ENCODE data around the gene GAREM2.

The GAREM2 gene

DNA sequence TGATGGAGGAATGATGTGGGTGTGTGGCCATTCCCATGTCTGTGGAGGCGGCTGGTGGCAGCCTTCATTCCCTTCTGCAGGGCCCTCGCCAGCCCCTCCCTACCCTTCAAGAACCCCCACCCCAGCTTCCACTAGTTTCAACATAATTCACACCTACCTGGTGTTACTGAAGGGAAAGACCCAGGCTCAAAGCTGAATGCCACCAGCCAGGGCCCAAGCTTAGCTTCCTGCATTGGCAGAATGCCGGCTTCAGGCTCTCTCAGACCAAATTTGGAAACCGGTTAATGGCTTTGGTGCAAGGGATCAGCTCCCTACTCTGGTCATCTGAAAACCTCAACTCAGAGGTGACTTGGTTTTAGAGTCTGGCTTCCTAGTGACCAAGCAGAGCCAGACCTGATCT, 16.9 kb downstream of the GAREM2 start:
- DNase-seq, result no peak

DNA sequence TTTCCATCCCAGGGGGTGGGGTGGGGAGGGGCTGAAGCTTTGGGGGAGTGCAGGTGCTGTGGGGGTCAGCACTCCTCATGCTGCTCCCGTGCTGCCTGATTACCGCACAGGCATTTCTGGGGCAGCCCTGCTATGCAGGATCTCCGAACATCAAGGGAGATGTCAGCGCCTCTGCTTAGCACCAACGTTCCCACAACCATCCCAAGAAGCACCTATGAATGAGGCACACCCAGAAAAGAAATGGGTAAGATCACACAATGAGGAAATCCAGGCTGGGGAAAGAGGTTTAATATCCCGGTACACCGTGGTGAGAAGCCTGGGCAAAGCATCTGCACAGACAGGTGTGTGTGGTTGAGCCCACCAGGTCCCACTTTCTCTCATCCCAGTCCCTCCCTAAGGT, 17.5 kb downstream of the GAREM2 start:
- no peak for DNase-seq

GRCh38 chr2:26191316-26192159, 18.6 kb downstream of the GAREM2 start:
- no peak for DNase-seq

DNA sequence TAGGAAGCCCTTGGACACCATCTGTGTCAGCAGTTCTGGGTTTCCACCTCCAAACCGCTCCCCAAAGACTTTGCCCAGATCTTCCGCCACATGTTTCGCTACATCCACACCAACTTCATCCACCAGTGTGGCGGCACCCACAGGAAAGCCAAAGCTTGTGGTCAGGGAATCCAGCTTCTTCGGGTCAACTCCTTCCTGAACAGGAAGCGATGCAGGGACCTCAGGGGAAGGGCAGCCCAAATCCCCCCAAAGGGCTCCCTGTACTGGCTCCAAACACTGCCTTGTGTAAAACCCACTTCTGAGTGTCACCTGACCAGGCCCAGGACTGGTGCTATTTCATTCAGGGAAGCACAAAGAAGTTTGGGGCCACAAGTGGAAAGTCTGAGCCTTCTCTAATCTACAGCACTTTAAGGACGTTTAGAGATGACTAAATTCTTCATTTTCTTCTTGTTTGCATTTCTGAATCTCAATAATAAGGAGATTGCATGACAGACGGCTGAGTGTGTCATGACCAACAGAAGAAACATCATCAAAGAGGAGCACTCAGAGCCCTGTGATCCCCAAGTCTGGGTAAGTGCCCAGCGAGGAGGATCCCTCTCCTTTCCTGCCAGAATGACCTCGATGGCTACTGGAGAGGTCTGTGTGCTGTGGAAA, 20.8 kb downstream of the GAREM2 start:
- no peak for DNase-seq

DNA sequence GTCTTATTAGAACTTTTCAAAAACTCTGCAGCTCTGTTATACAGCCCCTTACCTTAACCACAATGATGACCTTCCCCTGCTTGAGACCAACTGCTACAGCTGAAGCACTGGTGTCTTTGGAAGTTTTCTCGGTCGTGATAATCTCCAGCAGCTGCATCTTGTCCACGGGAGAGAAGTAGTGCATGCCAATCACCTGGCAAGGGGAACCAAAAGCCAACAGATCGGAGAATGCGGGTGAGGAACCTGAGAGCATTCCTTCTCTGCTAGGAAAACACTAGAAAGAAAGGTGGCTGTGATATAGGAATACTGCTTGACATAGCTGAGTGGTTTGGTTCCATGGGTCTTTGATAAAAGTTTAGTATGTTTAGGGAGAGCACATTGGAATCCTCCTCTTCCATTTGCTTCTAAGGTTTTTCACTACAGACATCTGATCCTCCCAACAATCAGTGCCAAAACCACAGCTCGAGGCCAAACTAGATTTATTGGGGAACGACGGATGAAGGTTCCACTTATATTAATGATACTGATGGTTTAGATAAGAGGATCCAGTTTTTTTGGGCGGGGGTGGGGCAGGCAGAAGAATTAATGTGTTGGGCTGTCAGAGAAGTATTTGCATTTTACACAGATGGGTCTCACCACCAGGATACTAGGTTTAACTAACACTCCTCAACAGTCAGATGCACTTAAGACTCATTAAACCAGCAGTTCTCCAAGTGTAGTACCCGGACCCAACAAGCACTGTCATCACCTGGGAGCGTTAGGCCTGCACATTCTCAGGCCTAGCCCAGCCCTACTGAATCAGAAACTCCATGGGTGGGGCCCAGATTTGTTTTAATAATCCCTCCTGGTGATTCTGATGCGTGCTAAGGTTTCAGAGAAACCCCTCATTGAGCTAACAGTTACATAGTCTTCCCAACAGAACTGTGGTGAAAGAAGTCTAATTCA, 22.4 kb downstream of the GAREM2 start:
- no peak for DNase-seq

GRCh38 chr2:26196683-26197418, 24.0 kb downstream of the GAREM2 start:
- no peak for DNase-seq

GRCh38 chr2:26197516-26197915, 24.6 kb downstream of the GAREM2 start:
- no peak for DNase-seq

DNA sequence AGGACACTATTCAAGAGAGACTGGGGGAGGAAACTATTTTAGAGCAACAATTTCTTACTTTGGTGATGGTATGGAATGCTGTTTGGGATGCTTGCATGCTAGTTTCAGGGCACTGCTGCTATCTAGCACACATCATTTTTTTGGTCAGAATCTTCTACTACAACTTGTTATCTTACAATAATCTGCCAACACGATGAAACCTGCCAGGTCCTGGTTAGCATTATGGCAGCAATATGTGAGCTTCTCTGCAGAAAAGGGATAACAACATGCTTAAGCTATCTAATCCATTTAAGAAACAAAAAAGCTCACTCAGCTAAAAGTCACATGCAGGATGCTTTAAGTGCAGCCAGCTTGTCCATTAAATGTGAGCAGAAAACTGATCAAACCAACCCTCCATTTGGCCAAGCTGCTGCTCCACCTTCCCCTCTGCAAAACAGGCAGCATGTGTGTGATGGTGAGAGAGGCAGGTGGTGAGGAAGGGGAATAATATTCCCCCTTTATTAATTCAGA, 30.1 kb downstream of the GAREM2 start:
- DNase-seq, result no peak

GRCh38 chr2:26203906-26204305, 31.0 kb downstream of the GAREM2 start:
- DNase-seq, result no peak

DNA sequence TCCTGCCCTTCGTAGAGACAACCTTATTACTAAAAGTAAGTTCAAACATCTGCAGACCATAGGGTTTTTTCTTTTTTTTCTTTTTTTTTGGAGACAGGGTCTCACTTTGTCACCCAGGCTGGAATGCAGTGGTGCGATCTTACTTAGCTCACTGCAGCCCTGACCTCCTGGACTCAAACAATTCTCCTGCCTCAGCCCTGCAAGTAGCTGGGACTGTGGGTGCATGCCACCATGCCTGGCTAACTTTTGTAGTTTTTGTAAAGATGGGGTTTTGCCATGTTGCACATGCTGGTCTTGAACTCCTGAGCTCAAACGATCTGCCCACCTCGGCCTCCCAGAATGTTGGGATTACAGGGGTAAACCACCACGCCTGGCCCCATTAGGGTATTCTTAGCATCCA, 39.1 kb downstream of the GAREM2 start:
- no peak for DNase-seq

DNA sequence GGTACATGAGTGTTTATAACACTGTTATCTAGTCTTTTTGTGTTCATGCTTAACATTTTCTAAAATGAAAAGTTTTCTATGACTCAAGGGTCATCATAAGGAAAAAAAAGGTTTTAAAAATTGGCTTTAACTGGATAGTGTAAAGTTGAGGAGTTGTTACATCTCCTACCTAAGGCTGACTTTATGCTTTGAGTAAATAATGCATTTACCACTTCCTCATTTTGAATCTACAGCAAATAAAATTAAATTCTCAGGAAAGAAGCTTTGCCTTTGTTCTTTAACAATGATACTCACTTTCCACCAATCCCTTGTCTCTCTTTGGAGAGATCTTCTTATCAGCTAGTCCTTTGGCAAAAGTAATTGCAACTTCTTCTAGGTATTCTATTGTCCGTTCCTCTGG, 41.9 kb downstream of the GAREM2 start:
- DNase-seq, result no peak

GRCh38 chr2:26215833-26216232, 42.9 kb downstream of the GAREM2 start:
- no peak for DNase-seq

DNA sequence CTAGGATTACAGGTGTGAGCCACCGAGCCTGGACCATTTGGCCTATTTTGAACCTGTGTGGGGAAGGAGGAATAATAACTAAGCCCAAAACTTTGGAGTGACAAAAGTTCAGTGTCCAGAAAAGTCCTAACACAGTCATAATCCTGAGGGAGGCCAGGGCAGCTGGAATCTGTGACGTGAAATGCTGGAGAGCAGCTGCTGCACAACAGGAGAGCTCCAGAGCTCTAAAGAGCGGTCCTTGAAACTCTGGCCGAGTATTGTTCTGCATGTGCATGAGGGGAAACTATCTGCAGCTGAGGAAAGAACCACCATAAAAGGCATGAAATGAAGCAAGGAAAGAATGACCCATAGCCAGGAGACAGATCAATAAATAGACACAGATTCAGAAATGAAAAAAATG, 43.7 kb downstream of the GAREM2 start:
- no peak for DNase-seq

DNA sequence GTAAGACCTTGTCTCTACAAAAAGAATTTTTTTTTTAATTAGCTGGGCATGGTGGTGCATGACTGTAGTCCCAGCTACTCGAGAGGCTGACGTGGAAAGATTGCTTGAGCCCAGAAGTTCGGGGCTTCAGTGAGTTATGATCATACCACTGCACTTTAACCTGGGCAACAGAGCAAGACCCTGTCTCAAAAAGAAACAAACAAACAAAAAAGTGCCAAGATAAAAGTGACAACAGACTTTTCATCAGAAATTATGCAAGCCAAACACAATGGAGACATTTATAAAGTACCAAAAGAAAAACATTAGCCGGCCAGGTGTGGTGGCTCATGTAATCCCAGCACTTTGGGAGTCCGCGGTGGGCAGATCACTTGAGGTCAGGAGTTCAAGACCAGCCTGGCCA, 44.8 kb downstream of the GAREM2 start:
- DNase-seq, result no peak

GRCh38 chr2:26223018-26223417, 50.1 kb downstream of the GAREM2 start:
- no peak for DNase-seq

DNA sequence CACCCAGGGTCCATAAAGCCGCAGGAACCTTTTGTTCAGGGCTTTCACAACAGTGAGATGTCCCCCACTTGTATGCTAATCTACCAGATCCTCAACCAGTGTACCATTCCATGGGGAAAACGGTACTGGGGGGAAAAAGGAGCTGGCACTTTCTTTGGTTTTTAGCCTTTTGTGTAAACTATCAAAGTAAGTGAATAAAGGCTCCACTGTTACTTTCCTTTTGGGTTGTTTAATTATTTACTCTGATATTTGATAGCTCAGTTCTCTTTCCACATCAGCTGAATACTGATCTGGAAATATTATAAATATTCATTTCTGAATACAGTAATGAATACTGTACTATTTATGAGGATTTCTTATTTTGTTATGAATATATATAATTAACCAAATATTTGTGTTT, 51.2 kb downstream of the GAREM2 start:
- no peak for DNase-seq

DNA sequence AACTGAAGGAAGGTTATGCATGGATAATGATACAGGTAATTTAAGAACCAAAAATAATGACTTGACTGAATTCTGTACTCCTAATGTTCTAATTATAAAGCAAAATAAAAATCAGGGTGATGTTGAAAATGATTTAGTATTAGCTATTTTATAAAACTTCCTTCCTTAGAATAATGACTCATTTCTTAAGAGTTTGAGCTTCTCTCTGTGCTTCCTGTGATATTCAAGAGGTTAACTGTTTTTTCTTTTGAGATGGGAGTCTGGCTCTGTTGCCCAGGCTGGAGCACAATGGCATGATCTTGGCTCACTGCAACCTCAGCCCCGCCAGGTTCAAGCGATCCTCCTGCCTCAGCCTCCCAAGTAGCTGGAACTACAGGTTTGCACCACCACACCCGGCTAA, 56.7 kb downstream of the GAREM2 start:
- DNase-seq, result no peak

GRCh38 chr2:26230806-26231205, 57.9 kb downstream of the GAREM2 start:
- DNase-seq, result no peak

DNA sequence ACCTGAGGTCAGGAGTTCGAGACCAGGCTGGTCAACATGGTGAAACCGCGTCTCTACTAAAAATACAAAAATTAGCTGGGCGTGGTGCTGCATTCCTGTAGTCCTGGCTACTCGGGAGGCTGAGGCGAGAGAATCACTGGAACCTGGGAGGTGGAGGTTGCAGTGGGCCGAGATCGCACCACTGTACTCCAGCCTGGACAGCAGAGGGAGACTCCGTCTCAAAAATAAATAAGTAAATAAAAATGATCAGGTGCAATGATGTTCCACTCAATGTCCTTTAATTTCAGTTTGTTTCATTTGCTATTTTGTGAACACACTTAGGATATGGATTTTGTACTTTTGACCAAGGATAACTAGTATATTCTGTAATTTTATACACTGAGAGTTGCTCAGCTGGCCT, 62.2 kb downstream of the GAREM2 start:
- DNase-seq, result no peak

DNA sequence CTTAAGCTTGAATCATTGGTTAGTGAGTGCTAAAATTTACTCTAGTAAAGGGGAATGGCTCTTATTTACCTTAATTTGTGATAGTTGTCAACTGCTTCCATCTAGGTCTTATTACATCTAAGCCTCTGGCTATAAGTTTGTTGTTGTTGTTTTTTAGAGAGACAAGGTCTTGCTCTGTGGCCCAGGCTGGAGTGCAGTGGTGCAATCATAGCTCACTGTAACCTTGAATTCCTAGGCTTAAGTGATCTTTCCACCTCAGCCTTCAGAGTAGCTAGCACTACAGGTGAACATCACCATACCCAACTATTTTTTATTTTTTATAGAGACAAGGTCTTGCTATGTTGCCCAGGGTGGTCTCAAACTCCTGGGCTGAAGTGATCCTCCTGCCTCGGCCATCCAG, 65.0 kb downstream of the GAREM2 start:
- DNase-seq, result no peak

DNA sequence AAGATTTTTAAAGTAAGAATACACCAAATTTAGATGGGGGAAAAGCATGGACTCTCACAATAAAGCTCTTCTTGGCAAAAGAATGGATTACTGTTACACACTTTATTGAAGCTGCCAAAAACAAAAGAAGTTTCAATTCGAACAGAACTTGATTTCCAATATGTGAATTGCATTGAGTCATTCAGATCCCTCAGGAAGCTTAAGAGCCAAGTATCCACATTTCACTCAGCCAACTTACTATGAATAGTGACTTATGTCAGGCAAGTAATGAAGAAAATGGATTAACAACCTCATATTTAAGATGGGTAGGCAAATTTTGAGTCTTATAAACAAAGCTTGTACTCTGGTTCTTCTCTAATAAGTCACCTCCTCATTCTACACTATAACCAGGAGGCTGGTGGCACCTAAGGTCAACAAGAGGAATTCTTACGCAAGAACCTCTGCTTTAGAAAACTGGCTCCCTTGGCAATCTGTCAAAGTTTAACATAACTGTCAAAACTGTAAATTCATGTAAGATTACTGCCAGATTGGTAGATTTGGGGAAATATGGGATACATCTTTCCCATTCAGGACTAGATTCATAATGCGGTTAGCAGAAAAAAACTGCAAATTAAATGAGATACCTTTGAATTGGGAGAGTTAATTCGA, 65.5 kb downstream of the GAREM2 start:
- no peak for DNase-seq

All from stimulated activated CD4-positive, alpha-beta T cell treated with anti-CD3 and anti-CD28 coated beads, Interleukin-4, amount 100 ng/mL, for 4 hours (primary cell).